DND-41 (cell line): ENCODE results near the gene ERC1.

ENCODE experiments used
- ATAC-seq: fragments of 200-7000 bp; cut with Tn5 transposase; 3 replicates; pipeline ENCODE4 v1.9.1; 2021; ENCODE audit warnings: low read depth; ENCODE audit not compliant: insufficient read depth
- DNase-seq: peaks from one replicate; pipeline ENCODE4 v3.0.0-alpha.2; 2020
- H2AFZ ChIP-seq: 2 replicates; pipeline ENCODE4 v1.6.0; 2012; ENCODE audit warnings: low read depth, low read length
- H3K27ac ChIP-seq: 2 replicates; pipeline ENCODE4 v1.5.1; 2012; ENCODE audit warnings: low read length, inconsistent platforms
- H3K27me3 ChIP-seq: fragments of 200-600 bp; sonication (generic); 2 replicates; pipeline ENCODE4 v1.6.0; 2012; ENCODE audit warnings: low read length, mild to moderate bottlenecking, inconsistent platforms; ENCODE audit not compliant: insufficient read depth, poor library complexity
- H3K36me3 ChIP-seq: 2 replicates; pipeline ENCODE4 v1.5.1; 2012; ENCODE audit warnings: low read length, inconsistent platforms; ENCODE audit not compliant: insufficient read depth
- H3K4me1 ChIP-seq: 2 replicates; pipeline ENCODE4 v1.5.1; 2012; ENCODE audit warnings: mild to moderate bottlenecking, low read length; ENCODE audit not compliant: insufficient read depth
- H3K4me2 ChIP-seq: 2 replicates; pipeline ENCODE4 v1.6.0; 2012; ENCODE audit warnings: mild to moderate bottlenecking, moderate library complexity, low read length, inconsistent platforms; ENCODE audit not compliant: insufficient read depth
- H3K4me3 ChIP-seq, 2 experiments: fragments of 200-600 bp in 1 of 2; shearing (Covaris generic) in 1 of 2; 2 replicates each; pipeline ENCODE4 v1.5.1; 2012 to 2016; ENCODE audit warnings: inconsistent platforms in 2 of 2, low read length in 2 of 2, mild to moderate bottlenecking in 2 of 2, low read depth in 1 of 2, moderate library complexity in 1 of 2
- H3K79me2 ChIP-seq: 2 replicates; pipeline ENCODE4 v1.6.0; 2012; ENCODE audit warnings: low read length, inconsistent platforms; ENCODE audit not compliant: insufficient read depth
- H3K9ac ChIP-seq: 2 replicates; pipeline ENCODE4 v1.6.0; 2012; ENCODE audit warnings: low read depth, mild to moderate bottlenecking, inconsistent platforms, low read length, moderate library complexity
- H3K9me3 ChIP-seq: 2 replicates; pipeline ENCODE4 v1.5.1; 2012; ENCODE audit warnings: low read length, moderate library complexity, mild to moderate bottlenecking, inconsistent platforms; ENCODE audit not compliant: insufficient read depth, severe bottlenecking
- H4K20me1 ChIP-seq: 2 replicates; pipeline ENCODE4 v1.6.0; 2012; ENCODE audit warnings: low read length; ENCODE audit not compliant: insufficient read depth
- CTCF ChIP-seq: IDR thresholded peaks from 2 replicates; pipeline ENCODE4 v1.5.1; 2012; ENCODE audit warnings: borderline replicate concordance, low read length, moderate library complexity, mild to moderate bottlenecking; ENCODE audit not compliant: poor library complexity, severe bottlenecking; ENCODE audit errors: extremely low read depth
- EZH2 ChIP-seq: IDR thresholded peaks from 3 replicates; pipeline ENCODE4 v1.6.1; 2012; ENCODE audit warnings: borderline replicate concordance, low read depth, mild to moderate bottlenecking, moderate library complexity, low read length, inconsistent platforms; ENCODE audit not compliant: severe bottlenecking

ERC1 gene

GRCh38 chr12:1459339-1459738 is 468.3 kb downstream of the ERC1 start:
- DNase-seq (no peak), ATAC-seq (no peak)
- H3K27ac ChIP-seq: no peak overlapping the region
- H3K4me1 ChIP-seq: no peaks in the 10 kb centered on the region
- no peak overlapping the region for H3K4me3 ChIP-seq
- no peaks in the 10 kb centered on the region for H3K27me3 ChIP-seq
- no peak overlapping the region for H3K4me2 ChIP-seq
- TF ChIP-seq EZH2 (no peak), CTCF (no peak)
- no peaks in the 10 kb centered on the region for H3K9me3 ChIP-seq
- H3K79me2 ChIP-seq: no peaks in the 10 kb centered on the region
- no peak overlapping the region for H2AFZ ChIP-seq
- H3K36me3 ChIP-seq: no peaks in the 10 kb centered on the region
- H3K9ac ChIP-seq: no peak overlapping the region
- H4K20me1 ChIP-seq: no peaks in the 10 kb centered on the region

- Histone ChIP-seq H3K27ac (no peak overlapping the region), H3K36me3 (no peaks in the 10 kb centered on the region), H3K9ac (no peak overlapping the region), H3K9me3 (no peaks in the 10 kb centered on the region), H2AFZ (no peak overlapping the region), H3K4me3 (no peak overlapping the region), H4K20me1 (no peaks in the 10 kb centered on the region), H3K4me2 (no peak overlapping the region), H3K27me3 (no peaks in the 10 kb centered on the region), H3K4me1 (no peaks in the 10 kb centered on the region), H3K79me2 (no peaks in the 10 kb centered on the region)
- ATAC-seq (no peak), DNase-seq (no peak)
- no peak for TF ChIP-seq EZH2
Observed at GRCh38 chr12:1463073-1463905, 472.3 kb downstream of the ERC1 start.

GRCh38 chr12:1464925-1465324 is 473.9 kb downstream of the ERC1 start:
- ATAC-seq: no peak
- no peaks in the 10 kb centered on the region for H3K36me3 ChIP-seq
- no peaks in the 10 kb centered on the region for H3K79me2 ChIP-seq
- H3K27me3 ChIP-seq: no peaks in the 10 kb centered on the region
- no peak for DNase-seq
- TF ChIP-seq EZH2 (no peak), CTCF (no peak)
- H3K27ac ChIP-seq: no peak overlapping the region
- H3K9ac ChIP-seq: no peak overlapping the region
- no peak overlapping the region for H3K4me2 ChIP-seq
- no peaks in the 10 kb centered on the region for H3K9me3 ChIP-seq
- H2AFZ ChIP-seq: no peak overlapping the region
- H3K4me1 ChIP-seq: no peaks in the 10 kb centered on the region
- no peaks in the 10 kb centered on the region for H4K20me1 ChIP-seq
- H3K4me3 ChIP-seq: no peak overlapping the region

- TF ChIP-seq CTCF (no peak), EZH2 (no peak)
Observed at GRCh38 chr12:1465990-1466389, 475.0 kb downstream of the ERC1 start.

More at GRCh38 chr12:1465990-1466389, 475.0 kb downstream of the ERC1 start:
- H3K9me3 ChIP-seq: no peaks in the 10 kb centered on the region
- H3K4me1 ChIP-seq: no peaks in the 10 kb centered on the region
- no peaks in the 10 kb centered on the region for H4K20me1 ChIP-seq
- H3K27ac ChIP-seq: no peak overlapping the region
- H3K9ac ChIP-seq: no peak overlapping the region
- no peaks in the 10 kb centered on the region for H3K79me2 ChIP-seq
- no peak for ATAC-seq
- H3K36me3 ChIP-seq: no peaks in the 10 kb centered on the region
- no peaks in the 10 kb centered on the region for H3K27me3 ChIP-seq
- DNase-seq: no peak
- no peak overlapping the region for H3K4me3 ChIP-seq
- no peak overlapping the region for H2AFZ ChIP-seq
- H3K4me2 ChIP-seq: no peak overlapping the region
